ENCODE results near the gene LPAR6. TPM values are rescaled to one million over a fixed set of nuclear protein-coding genes. Genes with fewer than 3 reads are reported as not detected.

LPAR6 gene
- polyA plus RNA-seq, 3 donors = 47.9 to 56.0 (median 54.6) TPM

DNA sequence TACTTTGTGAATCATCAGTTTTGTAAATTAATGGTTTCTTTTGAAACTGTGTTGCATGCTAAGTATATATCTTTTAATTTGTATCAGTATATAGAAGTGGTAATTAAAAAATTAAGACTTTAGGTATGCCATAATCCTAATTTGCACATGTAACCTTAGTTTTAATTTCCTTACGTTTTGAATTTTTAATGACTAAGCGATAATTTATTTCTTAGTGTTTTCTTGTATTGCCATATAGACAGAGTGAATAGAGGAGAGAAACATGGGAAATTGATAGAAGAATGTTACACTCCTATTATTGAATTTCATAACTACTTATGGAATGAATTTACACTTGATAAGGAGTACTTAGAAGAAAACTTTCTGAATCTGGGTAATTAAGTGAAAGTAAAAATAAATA lies 29.5 kb downstream of the LPAR6 start:
- no peak for DNase-seq (ENCODE audit: low read depth in 3 of 3, low spot score in 2 of 3)

- DNase-seq (ENCODE audit: low read depth in 3 of 3, low spot score in 2 of 3) = no peak
Measured at GRCh38 chr13:48380581-48380980, 32.3 kb downstream of the LPAR6 start.

DNA sequence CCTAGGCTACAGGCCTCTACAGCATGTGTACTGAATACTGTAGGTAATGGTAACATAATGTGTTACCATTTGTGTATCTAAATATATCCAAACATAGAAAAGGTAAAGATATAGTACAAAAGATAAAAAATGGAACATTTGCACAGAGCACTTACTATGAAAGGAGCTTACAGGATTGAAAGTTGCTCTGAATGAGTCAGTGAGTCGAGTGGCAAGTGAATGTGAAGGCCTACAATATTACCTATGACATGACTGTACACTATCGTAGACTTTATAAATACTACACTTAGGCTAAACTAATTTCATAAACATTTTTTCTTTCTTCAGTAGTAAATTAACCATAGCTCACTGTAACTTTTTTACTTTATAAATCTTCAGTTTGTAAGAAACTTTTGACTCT lies 35.1 kb downstream of the LPAR6 start:
- DNase-seq (ENCODE audit: low read depth in 3 of 3, low spot score in 2 of 3) = no peak

- no peak for DNase-seq (ENCODE audit: low read depth in 3 of 3, low spot score in 2 of 3)
Measured at GRCh38 chr13:48370815-48371214, 42.1 kb downstream of the LPAR6 start.

- no peak for DNase-seq (ENCODE audit: low read depth in 3 of 3, low spot score in 2 of 3)
Measured at GRCh38 chr13:48369988-48370387, 42.9 kb downstream of the LPAR6 start.

Other genes with a start within 250 kb of the LPAR6 start
- gene ITM2B, start 179.9 kb downstream of the LPAR6 start, polyA plus RNA-seq (ENCODE audit: insufficient read length in 3 of 3) = 1,000 to 10,000 TPM; 1,693 to 1,780 (median 1,762) TPM
- gene RB1, start 109.4 kb downstream of the LPAR6 start, polyA plus RNA-seq (ENCODE audit: insufficient read length in 3 of 3) = 10 to 100 TPM; 47.7 to 51.6 (median 48.3) TPM
- 10 to 100 TPM; 54.9 to 60.6 (median 58.6) TPM for gene RCBTB2, start 120.0 kb upstream of the LPAR6 start, polyA plus RNA-seq (ENCODE audit: insufficient read length in 3 of 3)
- gene CYSLTR2, start 240.8 kb upstream of the LPAR6 start, polyA plus RNA-seq (ENCODE audit: insufficient read length in 3 of 3) = under 1 TPM; 0.29 to 0.50 (median 0.34) TPM

Measured in right renal cortex interstitium (tissue), 3 donors.